CD4-positive, alpha-beta T cell (primary cell): ENCODE data around the gene ZMYND10. TPM values are rescaled to one million over a fixed set of nuclear protein-coding genes. Genes with fewer than 3 reads are reported as not detected.

Source experiments
- ATAC-seq: fragments of 200-7000 bp; cut with Tn5 transposase; one replicate; pipeline ENCODE4 v1.10.0; 2022; ENCODE audit warnings: mild to moderate bottlenecking; ENCODE audit not compliant: poor library complexity
- CTCF ChIA-PET: fragments of 350-600 bp; sonication (Branson Sonifier 250); formaldehyde crosslinking; loops from one replicate; lab custom pipeline; 2021; ENCODE audit warnings: antibody characterized with exemption, inconsistent platforms; lab: Charles Lee
- POLR2A ChIA-PET: fragments of 350-600 bp; sonication (Branson Sonifier 250); formaldehyde crosslinking; loops from one replicate; lab custom pipeline; 2021; ENCODE audit warnings: antibody characterized with exemption, inconsistent platforms; lab: Charles Lee
- DNase-seq, 14 experiments: peaks; one replicate each; pipeline ENCODE4 v3.0.0-alpha.2; 2013 to 2020; ENCODE audit warnings: mixed read lengths in 2 of 14
- H3K27ac ChIP-seq, 2 donors: one replicate each; pipeline versions ENCODE4 v1.5.1 to v1.7.0; 2013; ENCODE audit warnings: low read length in 2 of 2, low read depth in 1 of 2, mild to moderate bottlenecking in 1 of 2
- H3K27me3 ChIP-seq, 2 experiments: 1 replicate in 1 of 2; 2 replicates in 1 of 2; pipeline versions ENCODE4 v1.6.1 to v1.7.0; 2013; ENCODE audit warnings: low read length in 2 of 2, control low read depth in 1 of 2, mild to moderate bottlenecking in 1 of 2, moderate library complexity in 1 of 2; ENCODE audit not compliant: insufficient read depth in 2 of 2, control insufficient read depth in 1 of 2
- H3K36me3 ChIP-seq: one replicate; pipeline ENCODE4 v1.6.1; 2013; ENCODE audit warnings: low read length, control low read depth; ENCODE audit not compliant: insufficient read depth
- H3K4me1 ChIP-seq: one replicate; pipeline ENCODE4 v1.6.1; 2013; ENCODE audit warnings: low read length, control low read depth; ENCODE audit not compliant: insufficient read depth
- H3K4me3 ChIP-seq: one replicate; pipeline ENCODE4 v1.5.1; 2013; ENCODE audit warnings: mild to moderate bottlenecking, low read length, moderate library complexity
- H3K9me3 ChIP-seq, 2 experiments: 1 replicate in 1 of 2; 2 replicates in 1 of 2; pipeline versions ENCODE4 v1.6.1 to v1.7.0; 2013; ENCODE audit warnings: low read length in 2 of 2, mild to moderate bottlenecking in 2 of 2, control low read depth in 1 of 2, moderate library complexity in 1 of 2; ENCODE audit not compliant: control insufficient read depth in 1 of 2, insufficient read depth in 1 of 2
- H3K27ac Mint-ChIP-seq: one replicate; pipeline ENCODE4 v1.8.0; 2020; ENCODE audit warnings: mixed read lengths
- H3K27me3 Mint-ChIP-seq: one replicate; pipeline ENCODE4 v1.8.0; 2021; ENCODE audit warnings: mixed read lengths
- H3K36me3 Mint-ChIP-seq: one replicate; pipeline ENCODE4 v1.8.0; 2021; ENCODE audit warnings: low read depth, mixed read lengths
- H3K4me1 Mint-ChIP-seq: one replicate; pipeline ENCODE4 v1.8.0; 2021; ENCODE audit warnings: low read depth, mixed read lengths
- H3K4me3 Mint-ChIP-seq: one replicate; pipeline ENCODE4 v1.8.0; 2020; ENCODE audit warnings: mild to moderate bottlenecking, mixed read lengths
- H3K9me3 Mint-ChIP-seq: one replicate; pipeline ENCODE4 v1.8.0; 2020; ENCODE audit warnings: mixed read lengths
- CTCF ChIP-seq: fragments of 200-600 bp; IDR thresholded peaks from one replicate; pipeline ENCODE4 v1.8.0; 2022; ENCODE audit warnings: antibody characterized with exemption, mild to moderate bottlenecking
- intact Hi-C, 2 experiments: fragments of 100-400 bp; cut with DNase I in 1 of 2; cut with micrococcal nuclease in 1 of 2; formaldehyde crosslinking; loops; one replicate each; pipeline versions ENCODE4 v1.15.1 to v1.9.0; 2023 to 2025; cut with DNase I, micrococcal nuclease
- total RNA-seq, 174 experiments: library from RNA in 2 of 174; stranded (reverse) in 2 of 174; gene quantifications; one replicate each; pipeline ENCODE4 v1.2.3 and lab custom pipeline; 2021 to 2026

The ZMYND10 gene
- total RNA-seq, 2 experiments from 2014 or later, result 1.7 to 1.8 TPM

- no peak for DNase-seq
- Histone ChIP-seq H3K9me3 (no peaks in the 10 kb centered on the region), H3K36me3 (peaks cover 55% of the 10 kb centered on the region), H3K27ac (peak overlapping the region in 1 of 2 donors; percentile 4), H3K4me3 (peak overlapping the region; percentile 81), H3K27me3 (no peaks in the 10 kb centered on the region), H3K4me1 (peaks cover 55% of the 10 kb centered on the region)
- Mint-ChIP-seq H3K27ac (peak overlapping the region; percentile 76), H3K27me3 (no peaks in the 10 kb centered on the region), H3K36me3 (peaks cover 51% of the 10 kb centered on the region), H3K4me1 (peaks cover 48% of the 10 kb centered on the region), H3K9me3 (no peaks in the 10 kb centered on the region), H3K4me3 (peak overlapping the region; percentile 89)
- CTCF ChIA-PET, result interaction anchor here (0.6 to 1.5 kb wide), 3 partner anchors 11 to 33 kb away, joined by 3 to 6 read pairs (median 3); no protein-coding TSS in a partner anchor
- ATAC-seq, result no peak
- POLR2A ChIA-PET, result interaction anchor here (0.7 to 6.4 kb wide), 2 partner anchors 19 to 252 kb away, joined by 4 to 57 read pairs; partner anchors contain the start of gene RASSF1
- intact Hi-C loops, result no loop called here
- TF ChIP-seq CTCF, result no peak
Observed at GRCh38 chr3:50357481-50357880, 11.9 kb upstream of the ZMYND10 start.

GRCh38 chr3:50356553-50356952 is 11.0 kb upstream of the ZMYND10 start:
- peak overlapping the region; percentile 89 for H3K4me3 Mint-ChIP-seq
- ChIA-PET POLR2A (interaction anchor here (0.7 to 6.4 kb wide), 2 partner anchors 18 to 253 kb away, joined by 4 to 57 read pairs; partner anchors contain the start of gene RASSF1), CTCF (interaction anchor here (1.2 kb wide), 1 partner anchor 32 kb away, joined by 3 read pairs; no protein-coding TSS in a partner anchor)

GRCh38 chr3:50355829-50356552 is 10.5 kb upstream of the ZMYND10 start:
- H3K4me3 ChIP-seq, result no peak overlapping the region
- intact Hi-C loops, result no loop called here
- Mint-ChIP-seq H3K4me3 (peak overlapping the region; percentile 7), H3K4me1 (peaks cover 56% of the 10 kb centered on the region), H3K36me3 (peaks cover 58% of the 10 kb centered on the region), H3K27ac (no peak overlapping the region), H3K27me3 (no peaks in the 10 kb centered on the region), H3K9me3 (no peaks in the 10 kb centered on the region)
- peaks cover 66% of the 10 kb centered on the region for H3K4me1 ChIP-seq
- CTCF ChIA-PET, result no interaction called here
- H3K27me3 ChIP-seq, result no peaks in the 10 kb centered on the region
- ATAC-seq, result no peak
- no peak for TF ChIP-seq CTCF
- no peak for DNase-seq
- POLR2A ChIA-PET, result interaction anchor here (6.4 kb wide), 1 partner anchor 17 kb away, joined by 57 read pairs; the partner anchor contains the start of gene RASSF1
- peaks cover 63% of the 10 kb centered on the region for H3K36me3 ChIP-seq
- no peaks in the 10 kb centered on the region for H3K9me3 ChIP-seq
- no peak overlapping the region for H3K27ac ChIP-seq

More at GRCh38 chr3:50356553-50356952, 11.0 kb upstream of the ZMYND10 start:
- H3K4me3 ChIP-seq, result no peak overlapping the region
- no peak overlapping the region for H3K27ac ChIP-seq
- peaks cover 60% of the 10 kb centered on the region for H3K4me1 ChIP-seq
- ATAC-seq (no peak), DNase-seq (no peak)
- H3K36me3 ChIP-seq, result peaks cover 60% of the 10 kb centered on the region
- intact Hi-C loops, result no loop called here
- H3K9me3 Mint-ChIP-seq, result no peaks in the 10 kb centered on the region
- peak overlapping the region; percentile 76 for H3K27ac Mint-ChIP-seq
- peaks cover 52% of the 10 kb centered on the region for H3K36me3 Mint-ChIP-seq
- TF ChIP-seq CTCF, result no peak
- H3K27me3 ChIP-seq, result no peaks in the 10 kb centered on the region
- peaks cover 51% of the 10 kb centered on the region for H3K4me1 Mint-ChIP-seq
- no peaks in the 10 kb centered on the region for H3K27me3 Mint-ChIP-seq
- H3K9me3 ChIP-seq, result no peaks in the 10 kb centered on the region
